GM06990 (cell line): ENCODE results near the gene NBR1.
"Not testable (repeated sequence)": the region's sequence is repeated elsewhere in the genome, so short reads cannot be mapped to it uniquely, and the experiment has no call there.

ENCODE experiments used
- DNase-seq: peaks from one replicate; pipeline ENCODE4 v3.0.0-alpha.2; 2011; ENCODE audit not compliant: insufficient read length; ENCODE audit errors: extremely low read depth
- H3K27me3 ChIP-seq: replicated peaks from 2 replicates; pipeline ENCODE4 v1.6.0; 2011; ENCODE audit warnings: low read length; ENCODE audit not compliant: control insufficient read depth, insufficient read depth
- H3K36me3 ChIP-seq: 2 replicates; pipeline ENCODE4 v1.5.1; 2011; ENCODE audit warnings: low read length; ENCODE audit not compliant: control insufficient read depth, insufficient read depth
- H3K4me3 ChIP-seq: replicated peaks from 2 replicates; pipeline ENCODE4 v1.5.1; 2011; ENCODE audit warnings: low read depth, mild to moderate bottlenecking, control low read depth, low read length
- CTCF ChIP-seq: IDR thresholded peaks from 2 replicates; pipeline ENCODE4 v1.5.1; 2011; ENCODE audit warnings: low read length, control low read depth, mild to moderate bottlenecking, inconsistent platforms; ENCODE audit not compliant: insufficient read depth, poor library complexity, severe bottlenecking

Gene NBR1

DNA sequence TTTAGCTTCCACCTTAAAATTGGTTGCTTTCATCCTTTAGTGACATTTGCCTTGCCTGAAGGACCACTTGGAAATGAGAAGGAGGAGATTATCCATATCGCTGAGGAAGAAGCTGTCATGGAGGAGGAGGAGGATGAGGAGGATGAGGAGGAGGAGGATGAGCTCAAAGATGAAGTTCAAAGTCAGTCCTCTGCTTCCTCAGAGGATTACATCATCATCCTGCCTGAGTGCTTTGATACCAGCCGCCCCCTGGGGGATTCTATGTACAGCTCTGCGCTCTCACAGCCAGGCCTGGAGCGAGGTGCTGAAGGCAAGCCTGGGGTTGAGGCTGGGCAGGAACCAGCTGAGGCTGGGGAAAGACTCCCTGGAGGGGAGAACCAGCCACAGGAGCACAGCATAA, 29.1 kb downstream of the NBR1 start:
- no peaks in the 10 kb centered on the region for H3K27me3 ChIP-seq
- no peak for DNase-seq
- TF ChIP-seq CTCF: no peak
- H3K4me3 ChIP-seq: no peak overlapping the region
- peaks cover 17% of the 10 kb centered on the region for H3K36me3 ChIP-seq

GRCh38 chr17:43203013-43203412, 32.0 kb downstream of the NBR1 start:
- not testable (repeated sequence) for DNase-seq, H3K4me3 ChIP-seq, H3K27me3 ChIP-seq, H3K36me3 ChIP-seq

DNA sequence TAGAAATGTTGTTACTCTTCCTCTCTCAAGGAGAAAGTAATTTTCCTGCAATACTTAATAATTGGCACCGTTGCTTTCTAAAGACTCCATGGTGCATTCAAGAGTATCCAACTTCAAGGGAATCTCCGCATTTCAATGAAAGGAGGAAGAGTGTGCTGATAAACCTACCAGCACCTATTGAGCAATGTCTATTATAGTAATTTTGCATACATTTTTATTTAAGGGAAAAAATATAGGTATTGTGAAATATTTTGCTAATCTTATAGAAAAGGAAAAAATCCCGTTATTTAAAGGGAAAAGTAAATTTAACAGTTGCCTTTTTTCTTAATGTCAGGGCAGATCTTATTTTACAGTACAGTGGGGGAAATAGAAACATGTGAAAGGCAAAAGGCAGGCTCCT, 39.6 kb downstream of the NBR1 start:
- Histone ChIP-seq H3K36me3 (peaks cover 3% of the 10 kb centered on the region), H3K27me3 (no peaks in the 10 kb centered on the region), H3K4me3 (peak overlapping the region; percentile 78)
- TF ChIP-seq CTCF: no peak
- DNase-seq: no peak

DNA sequence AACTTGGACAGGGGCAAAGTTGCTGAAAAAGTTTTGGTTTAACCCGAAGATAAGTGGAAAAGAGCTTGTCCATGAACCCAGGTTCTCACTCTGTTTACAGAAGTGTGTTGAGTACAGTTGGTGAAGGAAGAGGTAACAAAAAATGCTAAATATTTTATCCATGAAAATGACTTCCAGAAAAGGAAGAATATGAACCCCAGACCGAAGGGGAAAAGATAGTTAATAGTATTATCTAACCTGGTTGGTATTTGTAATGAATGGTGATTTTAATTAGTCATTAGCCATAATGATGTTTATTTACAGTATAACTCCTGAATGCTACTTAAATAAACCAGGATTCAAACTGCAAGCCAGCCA, 40.1 kb downstream of the NBR1 start:
- peak overlapping the region; percentile 78 for H3K4me3 ChIP-seq
- H3K27me3 ChIP-seq: no peaks in the 10 kb centered on the region
- peaks cover 7% of the 10 kb centered on the region for H3K36me3 ChIP-seq
- no peak for DNase-seq
- TF ChIP-seq CTCF: no peak

DNA sequence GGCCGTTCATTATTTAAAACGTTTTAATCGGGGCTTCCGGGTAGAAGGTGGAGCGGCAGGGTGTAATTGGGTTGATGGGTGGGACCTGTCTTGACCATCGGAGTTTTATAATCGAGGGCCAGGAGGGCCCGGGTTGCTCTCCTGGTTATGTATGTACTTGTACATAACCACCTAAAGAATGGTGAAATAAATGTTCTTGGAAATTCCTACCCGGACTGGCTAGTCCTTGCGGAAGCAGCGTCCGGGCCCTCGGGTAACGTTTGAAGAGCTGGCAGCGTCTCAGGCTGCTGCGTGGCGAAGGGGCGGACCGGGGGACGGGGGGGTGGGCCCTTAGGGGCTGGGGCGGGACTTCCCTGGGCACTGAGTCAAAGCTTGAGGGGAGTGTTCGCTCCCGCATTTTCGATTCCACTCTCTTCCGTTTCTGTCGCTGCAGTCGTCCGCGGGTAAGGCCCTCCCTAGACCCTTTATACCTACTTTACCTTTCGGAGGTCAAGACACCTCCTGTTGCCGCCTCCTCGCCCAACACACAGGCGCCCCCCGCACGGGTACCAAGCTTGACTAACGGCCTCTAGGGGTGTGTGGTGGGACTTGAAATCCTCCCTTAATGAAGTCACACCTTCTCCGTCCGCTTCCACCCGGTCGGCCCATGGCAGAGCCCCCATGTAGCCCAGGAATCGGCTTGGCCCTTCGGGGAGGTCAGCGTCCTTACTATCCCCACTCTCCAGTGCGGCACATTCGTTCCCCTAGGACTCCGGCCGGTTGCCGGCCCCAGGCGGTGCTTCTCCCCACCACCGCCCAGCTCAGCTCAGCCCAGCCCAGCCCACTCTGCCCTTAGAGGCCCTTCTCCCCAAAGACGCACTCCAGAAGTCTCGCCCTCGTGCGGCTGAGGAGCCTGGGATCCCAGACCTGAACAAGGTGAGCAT, 40.7 kb downstream of the NBR1 start, which contains the start of gene TMEM106A:
TSS of gene TMEM106A (plus strand) at position 396 of the 923 bp plus-strand sequence. CDS start 1,167 bp downstream, outside the sequence.
- no peaks in the 10 kb centered on the region for H3K27me3 ChIP-seq
- peak within 1 kb of the TSS; percentile 78 for H3K4me3 ChIP-seq
- peak; percentile 42 for TF ChIP-seq CTCF
- peaks cover 13% of the 10 kb centered on the region for H3K36me3 ChIP-seq
- DNase-seq: peak; percentile 86

GRCh38 chr17:43212641-43213490, 41.9 kb downstream of the NBR1 start:
- Histone ChIP-seq H3K36me3 (peaks cover 21% of the 10 kb centered on the region), H3K27me3 (no peaks in the 10 kb centered on the region), H3K4me3 (peak overlapping the region; percentile 78)
- no peak for TF ChIP-seq CTCF
- DNase-seq: peak; percentile 50
